Fibroblast of the conjunctiva (primary cell): Measurements from ENCODE around the gene MYO7B.

ENCODE experiments used
- DNase-seq: peaks from one replicate; pipeline ENCODE4 v3.0.0-alpha.2; 2010; ENCODE audit warnings: low read depth

The MYO7B gene

GRCh38 chr2:127649100-127649611, 113.7 kb downstream of the MYO7B start:
- DNase-seq = no peak

- peak; percentile 61 for DNase-seq
Observed at GRCh38 chr2:127649684-127650040, 114.2 kb downstream of the MYO7B start.

- no peak for DNase-seq
Observed at GRCh38 chr2:127650041-127650784, 114.7 kb downstream of the MYO7B start.

- DNase-seq = no peak
Observed at GRCh38 chr2:127650785-127651380, 115.4 kb downstream of the MYO7B start.

- DNase-seq = no peak
Observed at GRCh38 chr2:127651381-127651809, 115.9 kb downstream of the MYO7B start.

GRCh38 chr2:127651971-127652550, 116.6 kb downstream of the MYO7B start:
- no peak for DNase-seq

GRCh38 chr2:127652786-127653357, 117.4 kb downstream of the MYO7B start:
- DNase-seq = no peak

- no peak for DNase-seq
Observed at GRCh38 chr2:127653421-127654083, 118.1 kb downstream of the MYO7B start.

- no peak for DNase-seq
Observed at GRCh38 chr2:127654084-127654837, 118.8 kb downstream of the MYO7B start.

- no peak for DNase-seq
Observed at GRCh38 chr2:127654838-127655175, 119.3 kb downstream of the MYO7B start.

GRCh38 chr2:127655209-127656073, 120.0 kb downstream of the MYO7B start:
- DNase-seq = no peak

GRCh38 chr2:127656569-127657231, 121.2 kb downstream of the MYO7B start:
- no peak for DNase-seq

GRCh38 chr2:127657232-127657595, 121.7 kb downstream of the MYO7B start:
- no peak for DNase-seq

- DNase-seq = no peak
Observed at GRCh38 chr2:127658146-127658545, 122.7 kb downstream of the MYO7B start.

- DNase-seq = no peak
Observed at GRCh38 chr2:127658641-127659407, 123.3 kb downstream of the MYO7B start.

- DNase-seq = no peak
Observed at GRCh38 chr2:127659408-127660290, 124.2 kb downstream of the MYO7B start.

GRCh38 chr2:127660291-127660578, 124.8 kb downstream of the MYO7B start:
- DNase-seq = no peak

GRCh38 chr2:127661072-127661649, 125.7 kb downstream of the MYO7B start:
- DNase-seq = no peak
